Measurements from ENCODE around the gene PDXP. TPM values are rescaled to one million over a fixed set of nuclear protein-coding genes. Genes with fewer than 3 reads are reported as not detected.
"Not testable (repeated sequence)": the region's sequence is repeated elsewhere in the genome, so short reads cannot be mapped to it uniquely, and the experiment has no call there.

Gene PDXP
- total RNA-seq, result 11.1 and 13.7 TPM in 2 replicates

- DNase-seq (ENCODE audit: low read depth, low spot score), result peak; percentile 100
Measured at GRCh38 chr22:37658133-37659065, at the start of gene PDXP. TSS of gene PDXP (plus strand) at chr22:37658723. CDS start at chr22:37658783, 60 bp downstream.

- no peak for DNase-seq (ENCODE audit: low read depth, low spot score)
Measured at GRCh38 chr22:37609240-37610152, 49.0 kb upstream of the PDXP start.

GRCh38 chr22:37610153-37610475 lies 48.4 kb upstream of the PDXP start:
- DNase-seq (ENCODE audit: low read depth, low spot score), result not testable (repeated sequence)

GRCh38 chr22:37610480-37611129 lies 47.9 kb upstream of the PDXP start:
- DNase-seq (ENCODE audit: low read depth, low spot score), result no peak

- no peak for DNase-seq (ENCODE audit: low read depth, low spot score)
Measured at GRCh38 chr22:37611207-37611606, 47.3 kb upstream of the PDXP start.

GRCh38 chr22:37616201-37617083 lies 42.1 kb upstream of the PDXP start:
- no peak for DNase-seq (ENCODE audit: low read depth, low spot score)

- no peak for DNase-seq (ENCODE audit: low read depth, low spot score)
Measured at GRCh38 chr22:37617431-37617830, 41.1 kb upstream of the PDXP start.

GRCh38 chr22:37618072-37618656 lies 40.4 kb upstream of the PDXP start:
- no peak for DNase-seq (ENCODE audit: low read depth, low spot score)

GRCh38 chr22:37618674-37619073 lies 39.8 kb upstream of the PDXP start:
- DNase-seq (ENCODE audit: low read depth, low spot score), result no peak

GRCh38 chr22:37619991-37620390 lies 38.5 kb upstream of the PDXP start:
- DNase-seq (ENCODE audit: low read depth, low spot score), result no peak

- no peak for DNase-seq (ENCODE audit: low read depth, low spot score)
Measured at GRCh38 chr22:37621352-37621860, 37.1 kb upstream of the PDXP start.

- DNase-seq (ENCODE audit: low read depth, low spot score), result no peak
Measured at GRCh38 chr22:37623075-37624016, 35.2 kb upstream of the PDXP start.

GRCh38 chr22:37624017-37624365 lies 34.5 kb upstream of the PDXP start:
- DNase-seq (ENCODE audit: low read depth, low spot score), result no peak

- DNase-seq (ENCODE audit: low read depth, low spot score), result no peak
Measured at GRCh38 chr22:37624876-37625275, 33.6 kb upstream of the PDXP start.

- no peak for DNase-seq (ENCODE audit: low read depth, low spot score)
Measured at GRCh38 chr22:37625737-37626136, 32.8 kb upstream of the PDXP start.

- DNase-seq (ENCODE audit: low read depth, low spot score), result no peak
Measured at GRCh38 chr22:37626144-37626543, 32.4 kb upstream of the PDXP start.

GRCh38 chr22:37626556-37627075 lies 31.9 kb upstream of the PDXP start:
- no peak for DNase-seq (ENCODE audit: low read depth, low spot score)

- DNase-seq (ENCODE audit: low read depth, low spot score), result no peak
Measured at GRCh38 chr22:37627121-37627520, 31.4 kb upstream of the PDXP start.

- DNase-seq (ENCODE audit: low read depth, low spot score), result no peak
Measured at GRCh38 chr22:37627545-37627944, 31.0 kb upstream of the PDXP start.
